AG08396 (cell line): ENCODE results near the gene AKAP5.

Source experiments
- DNase-seq: peaks from one replicate; pipeline ENCODE4 v3.0.0; 2012; ENCODE audit warnings: low spot score, mixed read lengths

AKAP5 gene

GRCh38 chr14:64465191-64465822, at the start of gene AKAP5:
Gene AKAP5, plus strand, starts transcription at chr14:64465499. Its CDS starts 2,896 bp downstream, at chr14:64468395.
- DNase-seq: peak; percentile 83

GRCh38 chr14:64416348-64416932, 48.9 kb upstream of the AKAP5 start:
- DNase-seq: no peak

GRCh38 chr14:64417055-64417770, 48.1 kb upstream of the AKAP5 start:
- DNase-seq: peak; percentile 35

- DNase-seq: no peak
Measured at GRCh38 chr14:64417771-64418125, 47.6 kb upstream of the AKAP5 start.

GRCh38 chr14:64419003-64419402, 46.3 kb upstream of the AKAP5 start:
- DNase-seq: no peak

- peak; percentile 45 for DNase-seq
Measured at GRCh38 chr14:64421166-64421565, 44.1 kb upstream of the AKAP5 start.

GRCh38 chr14:64422005-64422404, 43.3 kb upstream of the AKAP5 start:
- no peak for DNase-seq

- no peak for DNase-seq
Measured at GRCh38 chr14:64422756-64423155, 42.5 kb upstream of the AKAP5 start.

- no peak for DNase-seq
Measured at GRCh38 chr14:64423987-64424386, 41.3 kb upstream of the AKAP5 start.

GRCh38 chr14:64434528-64434927, 30.8 kb upstream of the AKAP5 start:
- no peak for DNase-seq

- peak; percentile 64 for DNase-seq
Measured at GRCh38 chr14:64438181-64438841, 27.0 kb upstream of the AKAP5 start.

GRCh38 chr14:64439141-64439540, 26.2 kb upstream of the AKAP5 start:
- DNase-seq: no peak

GRCh38 chr14:64440494-64440893, 24.8 kb upstream of the AKAP5 start:
- DNase-seq: peak; percentile 6

GRCh38 chr14:64442300-64442988, 22.9 kb upstream of the AKAP5 start:
- DNase-seq: no peak

GRCh38 chr14:64444140-64444539, 21.2 kb upstream of the AKAP5 start:
- no peak for DNase-seq

GRCh38 chr14:64444984-64445845, 20.1 kb upstream of the AKAP5 start:
- peak; percentile 35 for DNase-seq

GRCh38 chr14:64447876-64448670, 17.2 kb upstream of the AKAP5 start:
- no peak for DNase-seq

GRCh38 chr14:64450255-64450654, 15.0 kb upstream of the AKAP5 start:
- no peak for DNase-seq

- DNase-seq: no peak
Measured at GRCh38 chr14:64454671-64455070, 10.6 kb upstream of the AKAP5 start.

GRCh38 chr14:64459405-64460136, 5.7 kb upstream of the AKAP5 start:
- no peak for DNase-seq
